Measurements from ENCODE around the gene LOXL4.

LOXL4 gene

GRCh38 chr10:98294270-98294627, 26.3 kb upstream of the LOXL4 start:
- no peak for DNase-seq

DNA sequence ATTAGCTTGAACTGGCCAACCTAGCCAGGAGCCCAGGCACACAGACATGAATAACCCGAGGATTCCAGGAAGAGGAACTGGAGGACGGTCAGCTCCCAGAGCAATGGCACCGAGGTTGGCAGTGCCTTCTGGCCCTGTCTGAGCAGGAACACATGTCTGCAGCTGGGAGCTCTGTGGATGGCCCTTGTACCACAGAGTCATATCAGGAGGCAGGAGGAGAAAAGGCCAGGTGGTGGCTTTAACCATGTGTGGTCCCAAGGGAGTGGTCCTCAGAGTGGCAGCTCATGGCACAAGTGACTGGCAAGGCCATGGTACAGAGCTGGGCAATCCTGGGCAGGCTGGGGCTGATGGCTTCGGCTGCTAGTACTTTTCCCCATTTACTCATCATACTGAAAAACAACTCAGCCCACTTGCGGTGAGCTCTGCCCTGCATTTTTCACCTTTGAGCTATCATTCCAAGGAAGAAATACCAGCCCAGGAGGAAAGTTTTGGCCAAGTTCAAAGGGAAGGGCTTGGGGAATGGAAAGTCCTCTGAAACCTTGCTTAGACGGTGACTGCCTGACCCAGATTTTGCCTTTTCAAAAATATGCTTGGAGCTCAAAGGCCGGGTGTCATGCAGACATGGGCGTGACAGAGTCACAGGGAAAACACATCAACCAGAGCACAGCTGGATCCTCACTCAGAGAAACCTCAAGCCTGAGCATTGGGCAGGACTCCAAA, 25.7 kb upstream of the LOXL4 start:
- DNase-seq: no peak

DNA sequence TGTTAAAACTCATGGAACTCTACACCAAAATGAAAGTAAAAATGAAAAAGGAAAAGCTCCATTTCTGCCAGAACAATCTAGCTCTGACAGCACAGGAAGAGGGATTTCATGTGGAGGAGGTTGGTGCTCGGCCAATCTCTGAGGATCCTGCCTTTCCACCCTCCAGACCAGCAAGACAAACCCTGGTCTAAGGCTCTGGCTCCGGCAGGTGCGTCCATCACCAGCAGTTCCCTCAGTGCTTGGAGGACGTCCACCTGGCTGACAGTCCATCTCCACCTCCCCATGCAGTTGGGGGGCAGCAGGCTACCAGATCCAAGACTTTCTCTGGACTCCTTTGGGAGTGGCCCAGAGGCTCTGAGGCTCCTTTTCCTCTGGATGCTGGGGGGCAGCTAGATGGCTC, 25.0 kb upstream of the LOXL4 start:
- no peak for DNase-seq

- DNase-seq: no peak
These were observed 21.8 kb upstream of the LOXL4 start for GRCh38 chr10:98289802-98290209.

- DNase-seq: no peak
These were observed 19.3 kb upstream of the LOXL4 start for GRCh38 chr10:98287321-98287720.

DNA sequence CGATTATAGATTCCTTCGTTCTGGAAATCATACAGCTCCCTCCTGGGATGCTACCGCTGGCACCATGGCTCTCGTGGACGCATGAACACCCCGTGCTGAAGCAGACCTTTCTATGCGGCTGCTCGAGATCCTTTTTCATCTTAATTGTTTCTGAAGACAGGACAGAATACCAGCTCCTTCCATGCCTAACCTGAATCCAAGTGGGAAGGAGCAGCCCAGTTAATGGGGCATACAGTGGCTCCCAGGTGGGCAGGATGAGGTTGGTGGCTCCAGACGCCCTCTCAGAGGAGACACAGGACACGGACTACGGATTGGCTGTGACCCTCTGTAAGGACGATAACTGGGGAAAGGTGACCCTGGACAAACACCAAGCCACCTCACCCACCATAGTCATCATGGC, 18.4 kb upstream of the LOXL4 start:
- DNase-seq: no peak

GRCh38 chr10:98285416-98285815, 17.4 kb upstream of the LOXL4 start:
- no peak for DNase-seq

- DNase-seq: no peak
These were observed 8.3 kb upstream of the LOXL4 start for GRCh38 chr10:98276311-98276710.

DNA sequence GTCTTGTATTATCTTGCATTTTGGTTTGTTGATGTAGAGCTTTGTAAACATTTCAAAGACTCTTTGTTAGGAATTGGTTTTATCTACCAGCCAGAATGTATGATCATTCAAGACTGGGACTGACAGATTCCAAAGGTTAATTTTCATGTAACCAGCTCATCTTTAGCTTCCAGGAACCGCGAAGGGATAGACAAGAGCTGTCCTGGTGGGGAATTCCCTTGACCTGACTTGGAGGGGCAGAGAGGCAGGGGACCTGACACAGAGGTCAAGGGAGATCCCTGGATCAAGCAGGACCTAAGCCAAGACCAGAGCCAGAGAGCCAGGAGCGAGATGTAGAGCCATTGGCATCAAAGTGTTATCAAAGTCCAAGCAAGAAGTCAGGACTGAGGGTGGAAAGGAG, 6.6 kb upstream of the LOXL4 start:
- DNase-seq: no peak

- DNase-seq: no peak
These were observed 5.3 kb upstream of the LOXL4 start for GRCh38 chr10:98273057-98273850.

DNA sequence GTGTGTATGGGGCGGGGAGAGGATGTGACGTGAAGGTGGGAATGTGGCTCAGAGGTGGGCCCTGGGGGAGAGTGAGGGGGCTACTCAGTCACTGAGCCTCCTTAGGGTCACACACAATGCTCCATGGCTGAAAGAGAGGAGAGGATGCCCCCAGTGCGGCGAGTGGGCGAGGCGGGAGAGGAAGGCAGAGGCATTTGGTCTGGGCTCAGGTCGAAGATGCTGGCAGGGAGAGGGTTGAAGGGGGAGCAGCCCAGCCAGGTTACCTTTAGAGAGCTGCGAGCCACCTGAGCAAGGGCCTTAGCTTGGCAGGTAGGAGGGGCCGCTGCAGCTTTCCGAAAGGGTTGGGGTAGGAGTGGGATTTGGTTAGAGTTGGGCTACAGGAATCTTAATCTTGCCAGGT, 4.7 kb upstream of the LOXL4 start:
- no peak for DNase-seq

- DNase-seq: no peak
These were observed 4.3 kb upstream of the LOXL4 start for GRCh38 chr10:98272245-98272644.

DNA sequence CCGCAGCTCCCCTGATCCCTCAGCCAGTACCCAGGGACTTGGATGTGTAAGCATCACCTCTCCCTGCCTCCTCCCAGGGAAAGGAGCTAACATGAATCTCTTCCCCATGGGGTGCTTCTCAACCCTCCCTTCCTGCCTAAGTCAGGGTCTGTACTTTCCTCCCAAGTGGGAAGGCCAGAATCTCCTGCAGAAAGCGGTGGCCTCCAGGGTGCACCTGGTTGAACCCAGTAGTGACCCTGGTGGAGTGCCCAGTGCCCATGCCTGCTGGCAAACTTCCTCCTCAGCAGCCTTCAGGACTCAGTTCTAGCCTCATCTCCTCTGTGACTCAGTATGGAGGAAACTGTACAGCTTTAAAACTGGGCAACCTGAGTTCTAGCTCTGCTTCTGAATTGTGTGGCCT, 2.8 kb upstream of the LOXL4 start:
- DNase-seq: no peak

GRCh38 chr10:98270073-98270740, 2.2 kb upstream of the LOXL4 start:
- DNase-seq: no peak

DNA sequence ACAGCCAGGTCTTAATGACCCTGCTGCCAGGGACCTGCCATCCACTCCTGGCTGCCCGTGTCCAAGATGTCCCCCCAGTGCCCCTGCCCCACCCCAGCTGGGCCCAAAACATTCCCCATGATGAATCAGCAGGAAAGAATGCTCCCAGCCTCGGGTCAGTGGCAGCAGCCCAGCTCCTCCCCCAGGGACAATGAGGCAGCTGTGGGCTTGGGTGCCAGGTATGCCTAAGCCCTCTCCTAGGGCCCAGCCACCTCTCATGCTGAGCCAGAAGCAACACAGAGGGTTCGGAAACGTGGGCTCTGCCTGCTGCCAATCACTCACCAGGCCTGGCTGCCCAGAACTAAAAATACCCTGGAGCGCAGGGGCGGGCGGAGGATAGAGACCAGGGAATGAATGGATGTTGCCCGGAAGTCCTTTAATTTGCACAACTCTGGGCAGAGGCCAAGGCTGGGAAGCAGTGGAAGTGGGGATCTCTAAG, 1.5 kb upstream of the LOXL4 start:
- no peak for DNase-seq

DNA sequence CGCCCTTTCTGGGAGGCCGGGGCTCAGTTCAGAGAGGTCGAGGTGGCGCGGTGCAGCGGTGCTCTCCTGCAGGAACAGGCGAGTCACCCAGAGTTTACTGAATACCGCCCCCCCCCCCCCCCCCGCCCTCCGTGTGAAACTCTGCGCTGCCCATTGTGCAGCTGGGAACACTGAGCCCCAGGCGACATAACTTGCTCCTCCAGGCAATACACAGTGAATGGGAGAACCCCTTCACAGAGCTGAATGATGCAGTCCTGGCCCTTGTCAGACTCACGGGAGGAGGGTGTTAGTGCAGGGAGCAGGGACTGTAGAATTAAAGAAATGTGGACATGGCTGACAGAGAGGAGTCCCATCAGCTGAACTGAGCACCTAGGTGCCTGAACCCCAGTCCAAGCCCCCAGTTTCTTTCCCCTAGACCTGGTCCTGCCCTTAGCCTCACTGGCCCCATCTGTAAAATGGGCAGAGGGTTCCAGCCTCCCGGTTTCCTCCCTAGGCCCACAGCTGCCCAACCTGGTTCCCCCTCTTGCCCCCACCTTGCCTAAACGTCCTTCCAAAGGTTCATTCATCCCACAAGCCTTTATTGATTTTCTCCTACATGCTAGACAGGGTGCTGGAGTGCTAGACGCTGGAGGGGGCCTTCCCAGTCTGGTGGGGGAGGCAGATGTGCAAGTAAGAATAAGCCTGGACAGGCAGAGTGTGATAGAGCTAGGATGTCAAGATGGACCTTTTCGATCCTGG, 869 bp upstream of the LOXL4 start:
- DNase-seq: no peak

- no peak for DNase-seq
These were observed 713 bp downstream of the LOXL4 start for GRCh38 chr10:98267069-98267893.

- no peak for DNase-seq
These were observed 1.3 kb downstream of the LOXL4 start for GRCh38 chr10:98266647-98267046.

DNA sequence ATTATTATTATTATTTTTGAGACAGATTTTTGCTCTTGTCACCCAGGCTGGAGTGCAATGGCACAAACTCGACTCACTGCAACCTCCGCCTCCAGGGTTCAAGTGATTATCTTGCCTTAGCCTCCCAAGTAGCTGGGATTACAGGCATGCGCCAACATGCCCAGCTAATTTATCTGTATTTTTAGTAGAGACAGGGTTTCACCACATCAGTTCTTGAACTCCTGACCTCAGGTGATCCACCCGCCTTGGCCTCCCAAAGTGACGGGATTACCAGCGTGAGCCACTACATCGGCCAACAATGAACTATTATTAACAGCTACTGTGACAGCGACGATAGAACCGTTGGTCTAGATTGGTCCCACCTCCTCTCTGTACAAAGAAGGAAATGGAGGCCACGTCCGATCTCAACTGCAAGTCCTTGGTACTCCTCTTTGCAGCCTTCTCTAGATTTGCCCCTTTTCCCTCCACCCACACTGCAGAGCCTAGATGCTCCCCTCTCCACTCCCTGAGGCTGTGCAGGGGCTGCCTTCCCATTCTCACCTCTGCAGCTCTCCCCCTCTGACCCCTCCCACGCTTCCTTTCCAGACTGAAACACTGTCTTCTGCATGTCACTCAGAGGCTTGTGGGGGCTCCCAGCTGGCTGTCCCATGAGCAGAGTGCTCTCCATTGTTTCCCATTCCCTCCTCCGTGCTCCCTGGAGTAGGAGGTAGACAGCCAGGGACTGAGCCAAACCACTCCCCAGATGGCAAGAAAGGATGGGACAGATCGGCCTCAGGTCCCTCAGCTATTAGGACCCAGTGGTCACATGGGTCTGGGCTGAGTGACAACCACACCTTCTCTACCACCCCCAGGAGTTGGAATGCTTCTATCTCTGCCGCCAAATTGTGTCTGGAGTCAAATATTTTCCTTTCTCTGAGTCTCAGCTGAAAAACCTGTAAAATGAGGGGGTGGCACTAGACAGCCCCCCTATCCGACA, 2.3 kb downstream of the LOXL4 start:
- DNase-seq: no peak

DNA sequence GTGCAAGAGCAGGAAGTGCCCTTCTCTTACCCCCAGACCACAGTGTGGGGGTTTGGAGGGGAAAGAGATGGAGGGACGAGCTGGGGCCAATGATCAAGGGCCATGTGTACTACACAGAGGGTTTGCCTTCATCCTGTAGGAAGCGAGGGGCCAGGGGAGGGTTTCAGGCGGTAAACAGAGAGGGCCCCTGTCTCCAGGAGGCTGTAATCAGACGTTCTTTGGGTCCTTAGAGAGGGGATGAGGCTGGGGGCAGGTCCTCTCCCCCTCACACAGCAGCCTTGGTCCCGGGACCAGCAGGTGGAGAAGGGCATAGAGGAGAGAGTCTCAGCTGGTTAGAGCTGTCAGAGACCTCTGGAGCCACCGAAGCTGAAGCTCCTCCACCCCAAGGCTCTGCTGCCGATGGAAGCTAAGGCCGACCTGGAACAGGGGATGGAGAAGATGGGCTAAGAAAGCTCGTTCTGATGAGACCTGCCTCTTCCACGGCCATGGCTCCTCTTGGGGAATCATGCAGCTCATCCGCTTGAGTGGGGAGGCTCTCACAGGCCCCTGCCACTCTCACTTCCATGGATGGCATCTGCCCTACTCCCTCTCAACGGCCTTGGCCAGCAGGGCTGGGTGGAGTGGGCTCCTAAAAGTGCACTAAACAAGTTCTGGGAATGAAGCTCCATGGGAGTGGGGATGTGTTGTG, 3.5 kb downstream of the LOXL4 start:
- DNase-seq: no peak
